Muscle layer of duodenum (tissue), 2 donors: ENCODE measurements around the gene BLID.
A peak's percentile ranks its signal among the peaks of the same experiment; 100 is the strongest.

ENCODE experiments used
- H3K27ac ChIP-seq: one replicate; pipeline ENCODE4 v1.7.0; 2013; ENCODE audit warnings: mild to moderate bottlenecking, low read length
- H3K27me3 ChIP-seq: one replicate; pipeline ENCODE4 v1.7.0; 2013; ENCODE audit warnings: low read depth, mild to moderate bottlenecking, control low read depth, low read length
- H3K36me3 ChIP-seq, 2 donors: one replicate each; pipeline ENCODE4 v1.7.0; 2013; ENCODE audit warnings: low read length in 2 of 2, control low read depth in 1 of 2, mild to moderate bottlenecking in 1 of 2; ENCODE audit not compliant: insufficient read depth in 2 of 2, control insufficient read depth in 1 of 2
- H3K4me1 ChIP-seq, 2 donors: one replicate each; pipeline ENCODE4 v1.7.0; 2013; ENCODE audit warnings: low read length in 2 of 2, mild to moderate bottlenecking in 2 of 2, control low read depth in 1 of 2, moderate library complexity in 1 of 2; ENCODE audit not compliant: insufficient read depth in 2 of 2, control insufficient read depth in 1 of 2
- H3K4me3 ChIP-seq, 2 donors: one replicate each; pipeline ENCODE4 v1.7.0; 2013; ENCODE audit warnings: low read length in 2 of 2, low read depth in 1 of 2, mild to moderate bottlenecking in 1 of 2
- H3K9me3 ChIP-seq, 2 donors: one replicate each; pipeline ENCODE4 v1.7.0; 2013; ENCODE audit warnings: low read length in 2 of 2, control low read depth in 1 of 2, mild to moderate bottlenecking in 1 of 2; ENCODE audit not compliant: control insufficient read depth in 1 of 2
- donor health status: healthy.

The BLID gene

GRCh38 chr11:122094836-122095235, 21.2 kb downstream of the BLID start:
- no peaks in the 10 kb centered on the region for H3K9me3 ChIP-seq
- no peaks in the 10 kb centered on the region for H3K27me3 ChIP-seq
- H3K27ac ChIP-seq, result peak overlapping the region; percentile 69
- H3K4me3 ChIP-seq, result peak overlapping the region in 1 of 2 donors; percentile 77
- H3K36me3 ChIP-seq, result peaks cover 0 to 22% of the 10 kb centered on the region in 2 donors
- H3K4me1 ChIP-seq, result peaks cover 0 to 3% of the 10 kb centered on the region in 2 donors

DNA sequence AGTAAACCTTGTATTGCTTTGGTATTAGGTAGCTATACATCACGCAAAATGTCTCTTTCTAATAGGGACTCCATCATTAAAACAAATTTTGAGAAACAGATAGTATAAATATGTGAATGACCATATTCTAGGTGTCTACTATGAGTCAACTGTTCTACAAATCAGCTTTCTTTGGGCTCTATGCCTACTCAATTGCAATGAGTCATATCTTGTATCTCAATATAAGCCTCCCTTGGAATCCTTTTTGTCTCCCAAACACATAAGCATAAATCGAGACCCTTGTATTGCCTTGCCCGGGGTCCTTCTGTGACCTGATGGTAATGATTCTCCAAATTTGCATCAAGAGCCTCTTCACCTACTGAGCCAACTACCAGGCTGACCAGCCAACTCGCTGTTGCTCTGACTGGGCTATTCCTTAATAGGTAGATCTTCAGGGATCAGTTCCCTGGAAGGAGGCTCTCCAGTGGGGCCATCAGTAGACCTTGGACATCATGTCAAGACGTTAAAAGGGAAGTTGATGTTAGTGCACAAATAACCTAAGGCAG, 22.2 kb downstream of the BLID start:
- H3K27me3 ChIP-seq, result no peaks in the 10 kb centered on the region
- peaks cover 0 to 18% of the 10 kb centered on the region in 2 donors for H3K36me3 ChIP-seq
- H3K4me3 ChIP-seq, result no peak overlapping the region
- peak overlapping the region; percentile 64 for H3K27ac ChIP-seq
- H3K4me1 ChIP-seq, result peaks cover 0 to 3% of the 10 kb centered on the region in 2 donors
- H3K9me3 ChIP-seq, result no peaks in the 10 kb centered on the region

GRCh38 chr11:122091835-122092234, 24.2 kb downstream of the BLID start:
- no peaks in the 10 kb centered on the region for H3K27me3 ChIP-seq
- no peaks in the 10 kb centered on the region for H3K9me3 ChIP-seq
- H3K4me3 ChIP-seq, result no peak overlapping the region
- H3K36me3 ChIP-seq, result peaks cover 0 to 18% of the 10 kb centered on the region in 2 donors
- H3K27ac ChIP-seq, result no peak overlapping the region
- H3K4me1 ChIP-seq, result peaks cover 0 to 3% of the 10 kb centered on the region in 2 donors

GRCh38 chr11:122089111-122089510, 26.9 kb downstream of the BLID start:
- Histone ChIP-seq H3K4me1 (peaks cover 5 to 13% of the 10 kb centered on the region in 2 donors), H3K36me3 (peaks cover 0 to 18% of the 10 kb centered on the region in 2 donors), H3K4me3 (no peak overlapping the region), H3K9me3 (no peaks in the 10 kb centered on the region), H3K27me3 (no peaks in the 10 kb centered on the region), H3K27ac (no peak overlapping the region)

GRCh38 chr11:122085712-122086111, 30.3 kb downstream of the BLID start:
- H3K27me3 ChIP-seq, result no peaks in the 10 kb centered on the region
- peaks cover 0 to 7% of the 10 kb centered on the region in 2 donors for H3K36me3 ChIP-seq
- no peak overlapping the region for H3K4me3 ChIP-seq
- peaks cover 5 to 10% of the 10 kb centered on the region in 2 donors for H3K4me1 ChIP-seq
- H3K9me3 ChIP-seq, result no peaks in the 10 kb centered on the region
- H3K27ac ChIP-seq, result peak overlapping the region; percentile 54

DNA sequence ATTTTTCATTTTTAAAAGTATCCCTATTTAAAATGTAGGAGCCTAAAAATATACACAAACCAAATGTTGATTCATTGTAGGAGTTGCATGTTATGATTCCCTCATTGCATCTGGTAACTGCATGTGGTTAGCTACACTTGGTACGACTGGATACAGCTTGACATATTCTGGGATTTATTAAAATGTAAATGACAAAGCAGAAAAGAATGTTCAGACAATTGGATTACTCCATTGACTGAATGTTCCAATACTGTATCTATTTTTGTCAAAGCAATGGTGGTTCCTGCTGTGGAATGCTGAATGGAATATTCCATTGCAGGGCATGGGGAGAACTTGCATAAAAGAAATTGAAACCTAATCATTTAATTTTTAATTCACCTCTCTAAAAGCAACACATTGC, 30.8 kb downstream of the BLID start:
- H3K9me3 ChIP-seq, result no peaks in the 10 kb centered on the region
- H3K36me3 ChIP-seq, result peaks cover 0 to 5% of the 10 kb centered on the region in 2 donors
- H3K4me3 ChIP-seq, result no peak overlapping the region
- peak overlapping the region; percentile 54 for H3K27ac ChIP-seq
- peaks cover 5 to 10% of the 10 kb centered on the region in 2 donors for H3K4me1 ChIP-seq
- no peaks in the 10 kb centered on the region for H3K27me3 ChIP-seq

- no peaks in the 10 kb centered on the region for H3K27me3 ChIP-seq
- no peak overlapping the region for H3K27ac ChIP-seq
- H3K4me3 ChIP-seq, result no peak overlapping the region
- H3K9me3 ChIP-seq, result no peaks in the 10 kb centered on the region
- H3K4me1 ChIP-seq, result peaks cover 5 to 10% of the 10 kb centered on the region in 2 donors
- H3K36me3 ChIP-seq, result no peaks in the 10 kb centered on the region
Observed at GRCh38 chr11:122082205-122082604, 33.8 kb downstream of the BLID start.

DNA sequence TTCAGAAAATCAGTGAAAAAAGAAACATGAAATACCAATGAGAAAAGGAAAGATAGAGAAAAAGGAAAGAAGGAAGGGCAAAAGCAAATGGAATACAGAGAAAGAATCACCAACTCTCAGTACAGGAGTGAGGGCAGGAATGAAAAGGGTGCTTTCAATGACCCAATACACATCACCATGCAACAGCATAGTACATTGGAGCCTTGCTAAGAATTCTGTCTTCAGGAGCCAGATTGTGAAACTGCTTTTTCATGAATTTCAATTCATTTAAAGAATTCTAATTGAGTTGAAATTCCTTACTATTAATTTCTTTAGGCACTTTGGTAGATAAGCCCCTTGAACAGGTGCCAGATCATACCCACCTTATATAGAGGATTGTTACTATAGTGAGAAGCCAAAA, 34.9 kb downstream of the BLID start:
- H3K27me3 ChIP-seq, result no peaks in the 10 kb centered on the region
- no peak overlapping the region for H3K4me3 ChIP-seq
- H3K27ac ChIP-seq, result no peak overlapping the region
- H3K4me1 ChIP-seq, result peaks cover 5 to 9% of the 10 kb centered on the region in 2 donors
- H3K9me3 ChIP-seq, result no peaks in the 10 kb centered on the region
- H3K36me3 ChIP-seq, result no peaks in the 10 kb centered on the region

GRCh38 chr11:122077459-122077858, 38.6 kb downstream of the BLID start:
- no peaks in the 10 kb centered on the region for H3K27me3 ChIP-seq
- H3K9me3 ChIP-seq, result no peaks in the 10 kb centered on the region
- no peak overlapping the region for H3K27ac ChIP-seq
- no peaks in the 10 kb centered on the region for H3K4me1 ChIP-seq
- no peak overlapping the region for H3K4me3 ChIP-seq
- H3K36me3 ChIP-seq, result no peaks in the 10 kb centered on the region

DNA sequence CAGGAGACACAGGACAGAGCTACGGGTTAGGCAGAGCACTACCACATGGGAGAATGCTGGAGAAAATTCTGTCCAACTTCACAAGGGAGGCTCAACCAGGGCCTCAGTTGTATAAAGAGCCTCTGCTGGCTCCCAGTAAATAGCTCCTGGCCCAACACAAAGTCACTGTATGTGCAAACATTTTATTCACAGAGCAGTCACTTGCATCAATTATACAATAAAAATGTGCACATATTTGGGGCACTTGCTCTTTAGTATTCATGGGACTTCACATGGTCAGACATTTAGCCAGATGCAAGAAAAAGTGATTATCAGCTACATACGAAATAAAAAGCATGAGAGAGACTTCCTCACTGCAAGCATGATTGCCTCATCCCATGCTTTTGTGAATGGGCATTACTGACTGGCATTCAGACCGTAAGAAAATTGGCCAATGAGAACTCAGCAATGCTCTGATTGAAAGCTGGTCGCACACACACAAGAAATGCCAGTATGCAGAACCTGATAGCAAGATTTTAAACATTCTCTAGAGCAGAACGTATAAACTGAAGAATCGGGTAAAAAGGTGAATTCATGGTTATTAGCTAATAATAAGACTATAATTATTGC, 39.4 kb downstream of the BLID start:
- no peak overlapping the region for H3K27ac ChIP-seq

DNA sequence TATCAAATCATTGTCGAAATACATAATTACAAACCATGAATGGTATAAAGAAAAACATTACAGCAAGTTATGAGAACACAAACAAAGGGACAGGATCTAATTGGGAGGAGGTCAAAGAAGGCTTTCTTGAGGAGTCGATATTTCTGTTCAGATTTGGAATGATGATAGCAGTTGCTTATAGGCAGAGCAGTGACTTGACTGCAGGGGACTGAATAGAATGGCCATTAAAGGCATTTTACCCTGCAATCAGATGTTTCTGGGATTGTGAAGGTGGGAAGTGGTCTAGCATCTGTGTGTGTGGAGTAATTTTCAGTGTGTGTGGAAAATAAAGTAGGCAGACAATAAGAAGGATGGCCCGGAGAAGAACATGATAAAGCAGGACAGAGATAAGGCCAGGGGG, 41.0 kb downstream of the BLID start:
- Histone ChIP-seq H3K27ac (no peak overlapping the region), H3K4me1 (peaks cover 0 to 18% of the 10 kb centered on the region in 2 donors), H3K27me3 (no peaks in the 10 kb centered on the region), H3K9me3 (no peaks in the 10 kb centered on the region), H3K4me3 (no peak overlapping the region), H3K36me3 (no peaks in the 10 kb centered on the region)

More for the DNA sequence above, 39.4 kb downstream of the BLID start:
- no peaks in the 10 kb centered on the region for H3K36me3 ChIP-seq
- no peak overlapping the region for H3K4me3 ChIP-seq
- H3K4me1 ChIP-seq, result peaks cover 0 to 8% of the 10 kb centered on the region in 2 donors
- H3K27me3 ChIP-seq, result no peaks in the 10 kb centered on the region
- H3K9me3 ChIP-seq, result no peaks in the 10 kb centered on the region

DNA sequence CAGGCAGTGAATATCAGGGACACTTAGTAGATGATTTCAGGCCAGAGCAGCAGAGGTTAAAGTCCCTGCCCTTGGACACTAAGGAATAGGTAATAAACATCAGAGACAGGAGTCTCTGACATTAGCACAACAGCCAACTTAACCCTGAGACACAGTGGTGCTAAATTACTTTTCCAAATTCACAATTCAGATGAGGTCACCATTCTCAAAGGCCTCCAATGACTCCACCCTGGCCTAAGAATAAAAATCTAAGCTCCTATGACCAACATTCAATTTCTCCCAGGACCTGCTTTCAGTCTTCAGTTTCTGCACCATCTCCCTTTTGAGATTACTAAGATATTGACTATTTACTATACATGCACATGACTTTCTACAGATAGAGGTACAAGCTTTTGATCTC, 42.0 kb downstream of the BLID start:
- no peaks in the 10 kb centered on the region for H3K27me3 ChIP-seq
- no peak overlapping the region for H3K4me3 ChIP-seq
- peaks cover 0 to 27% of the 10 kb centered on the region in 2 donors for H3K4me1 ChIP-seq
- H3K27ac ChIP-seq, result no peak overlapping the region
- no peaks in the 10 kb centered on the region for H3K36me3 ChIP-seq
- no peaks in the 10 kb centered on the region for H3K9me3 ChIP-seq
